Stomach (tissue), 9 donors: ENCODE data around the gene DTNBP1. TPM values are rescaled to one million over a fixed set of nuclear protein-coding genes. Genes with fewer than 3 reads are reported as not detected.
"Not testable (repeated sequence)": the region's sequence is repeated elsewhere in the genome, so short reads cannot be mapped to it uniquely, and the experiment has no call there.

ENCODE experiments used
- DNase-seq, 2 donors: peaks; one replicate each; pipeline versions ENCODE4 v3.0.0 to v3.0.0-alpha.2; 2013 to 2019
- H3K27ac ChIP-seq, 5 donors: fragments of 200-600 bp in 4 of 5; sonication (generic) in 4 of 5; one replicate each; pipeline ENCODE4 v1.5.1; 2013 to 2019; ENCODE audit warnings: mild to moderate bottlenecking in 1 of 5, moderate library complexity in 1 of 5
- H3K27me3 ChIP-seq, 3 donors: fragments of 200-600 bp; sonication (generic); one replicate each; pipeline ENCODE4 v1.5.1; 2017 to 2019; ENCODE audit warnings: mixed run types in 1 of 3
- H3K36me3 ChIP-seq, 4 donors: fragments of 200-600 bp; sonication (generic); 1 replicate in 3 of 4; 2 replicates in 1 of 4; pipeline ENCODE4 v1.5.1; 2016 to 2019
- H3K4me1 ChIP-seq, 4 donors: fragments of 200-600 bp; sonication (generic); one replicate each; pipeline ENCODE4 v1.5.1; 2016 to 2019
- H3K4me3 ChIP-seq, 4 donors: fragments of 200-600 bp; sonication (generic) in 3 of 4; one replicate each; pipeline ENCODE4 v1.5.1; 2016 to 2019; ENCODE audit warnings: mild to moderate bottlenecking in 1 of 4
- H3K9me3 ChIP-seq, 4 donors: fragments of 200-600 bp; sonication (generic); one replicate each; pipeline ENCODE4 v1.5.1; 2016 to 2019
- EP300 ChIP-seq: sonication (generic); formaldehyde crosslinking; IDR thresholded peaks from one replicate; pipeline ENCODE4 v1.6.1; 2017; ENCODE audit warnings: antibody characterized with exemption
- POLR2A ChIP-seq, 4 donors: fragments of 450-650 bp; IDR thresholded peaks; one replicate each; pipeline ENCODE4 v1.6.1; 2016; ENCODE audit warnings: antibody characterized with exemption in 4 of 4, control low read depth in 2 of 4, mild to moderate bottlenecking in 1 of 4, moderate library complexity in 1 of 4
- POLR2AphosphoS5 ChIP-seq, 3 donors: sonication (generic); formaldehyde crosslinking; IDR thresholded peaks; one replicate each; pipeline ENCODE4 v1.6.1; 2016; ENCODE audit warnings: antibody characterized with exemption in 3 of 3
- WGBS, 5 donors: extraction: QIAGEN DNeasy Blood & Tissue Kit in 3 of 5; methylation state at CpG; one replicate each; pipeline versions ENCODE4 v1.1.5 to v1.1.7; 2013 to 2018; 5-methylcytosine and 5-hydroxymethylcytosine counted together
- intact Hi-C: fragments of 100-400 bp; cut with DNase I; formaldehyde crosslinking; loops from one replicate; pipeline ENCODE4 v1.15.1; 2023; ENCODE audit warnings: low total_unique reads
- polyA plus RNA-seq, 3 donors: library from polyadenylated mRNA; stranded (reverse); fragments of 200-250 nt; gene quantifications; one replicate each; pipeline ENCODE4 v1.2.3, GENCODE V29; 2013
- total RNA-seq, 5 donors: library from RNA; depleted of rRNA; stranded (reverse); fragments of >200 nt; gene quantifications; one replicate each; pipeline versions ENCODE4 v1.1.0 to v1.2.3, GENCODE V29; 2014 to 2016
- TF ChIP-seq, protein P1 (sequence below), 7 experiments: fragments of 450-650 bp in 4 of 7; fragments of 200-600 bp in 3 of 7; sonication (generic) in 3 of 7; IDR thresholded peaks; one replicate each; pipeline ENCODE4 v1.5.1; 2016 to 2019; ENCODE audit warnings: antibody characterized with exemption in 7 of 7, control low read depth in 2 of 7, mild to moderate bottlenecking in 1 of 7
- donor health status: healthy with polysubstance abuse.
- donor health status: Bipolar disorder and iron deficiency.
- donor health status: healthy.

Gene DTNBP1
- total and polyA plus RNA-seq, 8 donors, result 4.1 to 68.7 (median 12.0) TPM

DNA sequence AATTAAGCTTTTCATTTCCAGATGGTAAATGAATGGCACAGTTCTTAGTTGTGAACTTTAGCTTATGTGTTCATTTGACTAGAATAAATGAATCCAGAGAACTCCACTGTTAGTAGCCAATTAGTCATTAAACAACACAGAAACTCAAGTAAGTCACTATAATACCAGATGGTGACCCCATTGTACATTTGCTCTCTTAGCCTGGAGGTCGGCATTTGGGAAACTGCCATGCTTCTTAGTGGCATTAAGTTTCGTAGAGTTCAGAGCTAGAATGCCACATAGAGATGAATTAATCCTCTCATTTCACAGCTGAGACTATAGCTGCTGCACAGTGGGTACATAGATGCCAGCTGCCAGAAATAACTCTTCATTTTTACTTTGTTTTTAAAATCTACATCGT is 10.8 kb upstream of the DTNBP1 start:
- no peaks in the 10 kb centered on the region for H3K36me3 ChIP-seq
- peaks cover 0 to 17% (median 0%) of the 10 kb centered on the region in 4 donors for H3K4me1 ChIP-seq
- no peak overlapping the region for H3K4me3 ChIP-seq
- TF ChIP-seq POLR2AphosphoS5 (IDR thresholded peaks at IDR 0.05) (no peak), POLR2A (IDR thresholded peaks at IDR 0.05) (no peak), EP300 (no peak)
- TF ChIP-seq, protein P1, sequence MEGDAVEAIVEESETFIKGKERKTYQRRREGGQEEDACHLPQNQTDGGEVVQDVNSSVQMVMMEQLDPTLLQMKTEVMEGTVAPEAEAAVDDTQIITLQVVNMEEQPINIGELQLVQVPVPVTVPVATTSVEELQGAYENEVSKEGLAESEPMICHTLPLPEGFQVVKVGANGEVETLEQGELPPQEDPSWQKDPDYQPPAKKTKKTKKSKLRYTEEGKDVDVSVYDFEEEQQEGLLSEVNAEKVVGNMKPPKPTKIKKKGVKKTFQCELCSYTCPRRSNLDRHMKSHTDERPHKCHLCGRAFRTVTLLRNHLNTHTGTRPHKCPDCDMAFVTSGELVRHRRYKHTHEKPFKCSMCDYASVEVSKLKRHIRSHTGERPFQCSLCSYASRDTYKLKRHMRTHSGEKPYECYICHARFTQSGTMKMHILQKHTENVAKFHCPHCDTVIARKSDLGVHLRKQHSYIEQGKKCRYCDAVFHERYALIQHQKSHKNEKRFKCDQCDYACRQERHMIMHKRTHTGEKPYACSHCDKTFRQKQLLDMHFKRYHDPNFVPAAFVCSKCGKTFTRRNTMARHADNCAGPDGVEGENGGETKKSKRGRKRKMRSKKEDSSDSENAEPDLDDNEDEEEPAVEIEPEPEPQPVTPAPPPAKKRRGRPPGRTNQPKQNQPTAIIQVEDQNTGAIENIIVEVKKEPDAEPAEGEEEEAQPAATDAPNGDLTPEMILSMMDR (IDR thresholded peaks at IDR 0.05), result no peak
- intact Hi-C loops, result no loop called here
- H3K27ac ChIP-seq, result no peak overlapping the region
- no peaks in the 10 kb centered on the region for H3K9me3 ChIP-seq
- peaks cover 0 to 6% (median 0%) of the 10 kb centered on the region in 3 donors for H3K27me3 ChIP-seq
- 78 to 98% (median 90%) methylated on average over 3 of the region's 3 CpGs for WGBS, 5 donors
- no peak for DNase-seq

DNA sequence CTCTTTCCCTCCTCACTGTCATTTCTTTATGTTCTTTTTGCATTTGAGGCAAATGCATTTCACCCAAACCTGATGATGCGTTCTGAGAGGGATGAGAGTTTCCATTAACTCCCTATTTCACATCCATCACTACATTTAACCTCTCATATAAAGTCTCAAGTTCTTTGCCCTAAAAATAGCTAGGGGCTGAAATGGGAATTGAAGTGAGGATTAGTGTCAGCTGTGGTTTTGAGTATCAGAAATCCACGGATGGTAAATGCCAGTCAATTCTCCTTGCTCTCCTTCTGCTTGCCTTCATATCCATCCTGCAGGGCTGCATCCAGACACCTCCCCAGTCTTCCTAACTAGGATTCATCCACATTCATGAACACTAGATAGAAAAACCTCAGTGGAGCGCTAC is 10.0 kb upstream of the DTNBP1 start:
- WGBS, 5 donors, result 76 to 92% (median 85%) methylated on average over 3 of the region's 3 CpGs
- no peak for DNase-seq
- Histone ChIP-seq H3K27ac (no peak overlapping the region), H3K27me3 (peaks cover 0 to 6% (median 0%) of the 10 kb centered on the region in 3 donors), H3K36me3 (no peaks in the 10 kb centered on the region), H3K4me3 (no peak overlapping the region), H3K9me3 (no peaks in the 10 kb centered on the region), H3K4me1 (peaks cover 0 to 17% (median 0%) of the 10 kb centered on the region in 4 donors)
- no peak for TF ChIP-seq POLR2AphosphoS5 (IDR thresholded peaks at IDR 0.05)
- TF ChIP-seq, protein P1 (IDR thresholded peaks at IDR 0.05), result no peak
- TF ChIP-seq POLR2A (IDR thresholded peaks at IDR 0.05), result no peak
- no peak for TF ChIP-seq EP300
- intact Hi-C loops, result no loop called here

DNA sequence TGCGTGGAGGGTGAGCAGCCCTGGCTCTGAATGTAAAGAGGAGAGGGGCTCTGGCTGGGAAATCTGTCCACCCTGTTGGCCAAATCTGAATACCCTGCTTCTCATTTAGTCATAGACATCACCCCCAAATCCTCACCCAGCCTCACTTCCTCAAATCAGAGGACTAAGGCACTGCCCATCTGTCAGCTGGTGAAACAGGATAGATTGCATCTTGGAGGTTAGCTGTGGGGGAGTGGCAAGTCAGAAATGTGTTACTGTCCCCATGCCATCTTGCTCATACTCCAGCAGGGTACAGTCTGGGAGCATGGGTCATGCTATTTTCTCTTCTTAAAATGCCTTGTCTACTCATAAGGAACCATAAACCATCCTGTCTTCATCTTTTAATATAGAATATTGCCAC is 9.5 kb upstream of the DTNBP1 start:
- peaks cover 0 to 17% (median 0%) of the 10 kb centered on the region in 4 donors for H3K4me1 ChIP-seq
- no peaks in the 10 kb centered on the region for H3K9me3 ChIP-seq
- no peak overlapping the region for H3K4me3 ChIP-seq
- H3K27ac ChIP-seq, result no peak overlapping the region
- intact Hi-C loops, result no loop called here
- 89 to 100% (median 100%) methylated on average over 1 of the region's 1 CpG for WGBS, 5 donors
- H3K36me3 ChIP-seq, result no peaks in the 10 kb centered on the region
- TF ChIP-seq EP300 (no peak), POLR2AphosphoS5 (IDR thresholded peaks at IDR 0.05) (no peak), POLR2A (IDR thresholded peaks at IDR 0.05) (no peak)
- TF ChIP-seq, protein P1 (IDR thresholded peaks at IDR 0.05), result no peak
- DNase-seq, result no peak
- H3K27me3 ChIP-seq, result peaks cover 0 to 6% (median 0%) of the 10 kb centered on the region in 3 donors

DNA sequence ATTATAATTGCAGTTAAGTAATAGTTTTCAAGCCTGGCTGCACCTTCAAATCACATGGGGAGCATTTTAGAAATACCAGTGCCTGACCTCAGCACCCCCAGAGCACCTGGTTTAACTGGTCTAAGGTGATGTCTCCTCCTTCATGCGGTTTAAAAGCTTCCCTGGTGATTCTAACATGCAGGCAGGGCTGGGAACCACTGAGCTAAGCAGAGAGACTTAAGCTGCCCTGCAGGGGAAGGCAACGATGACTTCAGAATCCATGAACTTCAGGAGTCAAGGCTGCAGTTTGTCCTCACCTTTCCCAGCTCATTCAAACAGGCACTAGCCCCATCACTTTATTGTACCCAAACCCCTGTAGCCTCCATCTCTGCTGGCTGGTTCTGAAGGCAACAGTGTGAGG is 6.1 kb upstream of the DTNBP1 start:
- no peaks in the 10 kb centered on the region for H3K36me3 ChIP-seq
- H3K9me3 ChIP-seq, result no peaks in the 10 kb centered on the region
- H3K4me1 ChIP-seq, result no peaks in the 10 kb centered on the region
- no peak overlapping the region for H3K27ac ChIP-seq
- H3K27me3 ChIP-seq, result peaks cover 0 to 6% (median 0%) of the 10 kb centered on the region in 3 donors
- TF ChIP-seq, protein P1 (IDR thresholded peaks at IDR 0.05), result no peak
- no peak for TF ChIP-seq POLR2A (IDR thresholded peaks at IDR 0.05)
- no peak for TF ChIP-seq POLR2AphosphoS5 (IDR thresholded peaks at IDR 0.05)
- TF ChIP-seq EP300, result no peak
- H3K4me3 ChIP-seq, result no peak overlapping the region
- 46 to 76% (median 65%) methylated on average over 2 of the region's 2 CpGs for WGBS, 5 donors
- intact Hi-C loops, result no loop called here
- DNase-seq, result no peak

DNA sequence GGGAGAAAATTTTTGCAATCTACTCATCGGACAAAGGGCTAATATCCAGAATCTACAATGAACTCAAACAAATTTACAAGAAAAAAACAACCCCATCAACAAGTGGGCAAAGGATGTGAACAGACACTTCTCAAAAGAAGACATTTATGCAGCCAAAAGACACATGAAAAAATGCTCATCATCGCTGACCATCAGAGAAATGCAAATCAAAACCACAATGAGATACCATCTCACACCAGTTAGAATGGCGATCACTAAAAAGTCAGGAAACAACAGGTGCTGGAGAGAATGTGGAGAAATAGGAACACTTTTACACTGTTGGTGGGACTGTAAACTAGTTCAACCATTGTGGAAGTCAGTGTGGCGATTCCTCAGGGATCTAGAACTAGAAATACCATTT is 4.1 kb upstream of the DTNBP1 start:
- 74 to 95% (median 88%) methylated on average over 3 of the region's 4 CpGs for WGBS, 5 donors
- intact Hi-C loops, result not testable (repeated sequence)

More for the DNA sequence above, 4.1 kb upstream of the DTNBP1 start:
- not testable (repeated sequence) for H3K4me1 ChIP-seq, H3K36me3 ChIP-seq, H3K27me3 ChIP-seq, H3K4me3 ChIP-seq, H3K9me3 ChIP-seq, DNase-seq, H3K27ac ChIP-seq
